ENCODE results near the gene KIAA0232.
A peak's percentile ranks its signal among the peaks of the same experiment; 100 is the strongest.

KIAA0232 gene

DNA sequence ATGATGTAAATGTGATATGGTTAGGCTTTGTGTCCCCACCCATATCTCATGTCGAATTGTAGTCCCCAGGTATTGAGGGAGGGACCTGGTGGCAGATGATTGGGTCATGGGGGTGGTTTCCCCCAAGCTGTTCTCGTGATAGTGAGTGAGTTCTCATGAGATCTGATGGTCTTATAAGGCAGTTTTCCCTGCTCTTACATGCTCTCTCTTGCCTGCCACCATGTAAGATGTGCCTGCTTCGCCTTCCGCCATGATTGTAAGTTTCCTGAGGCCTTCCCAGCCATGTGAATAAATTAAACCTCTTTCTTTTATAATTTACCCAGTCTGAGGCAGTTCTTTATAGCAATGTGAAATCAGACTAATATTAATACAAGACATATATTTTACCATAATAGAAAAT is 42.6 kb upstream of the KIAA0232 start:
- TF ChIP-seq TAF1 (IDR thresholded peaks at IDR 0.05; ENCODE audit: low read depth) (no peak), ZBTB7A (IDR thresholded peaks at IDR 0.05; ENCODE audit: low read depth) (no peak)

DNA sequence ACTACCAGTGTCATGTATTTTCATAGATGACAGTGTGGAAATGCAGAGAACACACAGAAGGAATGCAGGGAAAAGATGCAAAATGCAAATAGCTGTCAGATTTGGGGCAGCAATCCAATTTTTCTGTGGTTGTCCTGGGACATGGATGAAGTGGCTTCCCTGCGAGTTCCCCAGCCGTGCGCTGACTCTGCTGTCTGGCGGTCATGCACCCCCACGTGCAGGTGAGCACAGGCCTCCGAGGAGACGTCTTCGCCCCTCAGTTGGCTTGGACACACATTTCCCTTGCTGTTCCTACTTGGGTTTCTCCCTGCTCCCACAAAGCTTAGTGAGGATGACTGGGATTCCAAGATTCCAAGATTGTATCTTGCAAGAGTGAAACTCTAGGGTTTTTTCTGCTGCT is 42.2 kb upstream of the KIAA0232 start:
- TF ChIP-seq RAD21 (IDR thresholded peaks at IDR 0.05; ENCODE audit: low read depth) (no peak), FOXM1 (IDR thresholded peaks at IDR 0.05; ENCODE audit: borderline replicate concordance, low read depth) (no peak), EGR1 (IDR thresholded peaks at IDR 0.05) (no peak), TAF1 (IDR thresholded peaks at IDR 0.05; ENCODE audit: low read depth) (no peak)
- TF ChIP-seq, protein P1, sequence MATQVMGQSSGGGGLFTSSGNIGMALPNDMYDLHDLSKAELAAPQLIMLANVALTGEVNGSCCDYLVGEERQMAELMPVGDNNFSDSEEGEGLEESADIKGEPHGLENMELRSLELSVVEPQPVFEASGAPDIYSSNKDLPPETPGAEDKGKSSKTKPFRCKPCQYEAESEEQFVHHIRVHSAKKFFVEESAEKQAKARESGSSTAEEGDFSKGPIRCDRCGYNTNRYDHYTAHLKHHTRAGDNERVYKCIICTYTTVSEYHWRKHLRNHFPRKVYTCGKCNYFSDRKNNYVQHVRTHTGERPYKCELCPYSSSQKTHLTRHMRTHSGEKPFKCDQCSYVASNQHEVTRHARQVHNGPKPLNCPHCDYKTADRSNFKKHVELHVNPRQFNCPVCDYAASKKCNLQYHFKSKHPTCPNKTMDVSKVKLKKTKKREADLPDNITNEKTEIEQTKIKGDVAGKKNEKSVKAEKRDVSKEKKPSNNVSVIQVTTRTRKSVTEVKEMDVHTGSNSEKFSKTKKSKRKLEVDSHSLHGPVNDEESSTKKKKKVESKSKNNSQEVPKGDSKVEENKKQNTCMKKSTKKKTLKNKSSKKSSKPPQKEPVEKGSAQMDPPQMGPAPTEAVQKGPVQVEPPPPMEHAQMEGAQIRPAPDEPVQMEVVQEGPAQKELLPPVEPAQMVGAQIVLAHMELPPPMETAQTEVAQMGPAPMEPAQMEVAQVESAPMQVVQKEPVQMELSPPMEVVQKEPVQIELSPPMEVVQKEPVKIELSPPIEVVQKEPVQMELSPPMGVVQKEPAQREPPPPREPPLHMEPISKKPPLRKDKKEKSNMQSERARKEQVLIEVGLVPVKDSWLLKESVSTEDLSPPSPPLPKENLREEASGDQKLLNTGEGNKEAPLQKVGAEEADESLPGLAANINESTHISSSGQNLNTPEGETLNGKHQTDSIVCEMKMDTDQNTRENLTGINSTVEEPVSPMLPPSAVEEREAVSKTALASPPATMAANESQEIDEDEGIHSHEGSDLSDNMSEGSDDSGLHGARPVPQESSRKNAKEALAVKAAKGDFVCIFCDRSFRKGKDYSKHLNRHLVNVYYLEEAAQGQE (IDR thresholded peaks at IDR 0.05; ENCODE audit: low read depth), result no peak
- TF ChIP-seq, protein P2, sequence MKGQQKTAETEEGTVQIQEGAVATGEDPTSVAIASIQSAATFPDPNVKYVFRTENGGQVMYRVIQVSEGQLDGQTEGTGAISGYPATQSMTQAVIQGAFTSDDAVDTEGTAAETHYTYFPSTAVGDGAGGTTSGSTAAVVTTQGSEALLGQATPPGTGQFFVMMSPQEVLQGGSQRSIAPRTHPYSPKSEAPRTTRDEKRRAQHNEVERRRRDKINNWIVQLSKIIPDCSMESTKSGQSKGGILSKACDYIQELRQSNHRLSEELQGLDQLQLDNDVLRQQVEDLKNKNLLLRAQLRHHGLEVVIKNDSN (IDR thresholded peaks at IDR 0.05), result no peak
- TF ChIP-seq, protein P3, sequence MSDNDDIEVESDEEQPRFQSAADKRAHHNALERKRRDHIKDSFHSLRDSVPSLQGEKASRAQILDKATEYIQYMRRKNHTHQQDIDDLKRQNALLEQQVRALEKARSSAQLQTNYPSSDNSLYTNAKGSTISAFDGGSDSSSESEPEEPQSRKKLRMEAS (IDR thresholded peaks at IDR 0.05), result no peak

DNA sequence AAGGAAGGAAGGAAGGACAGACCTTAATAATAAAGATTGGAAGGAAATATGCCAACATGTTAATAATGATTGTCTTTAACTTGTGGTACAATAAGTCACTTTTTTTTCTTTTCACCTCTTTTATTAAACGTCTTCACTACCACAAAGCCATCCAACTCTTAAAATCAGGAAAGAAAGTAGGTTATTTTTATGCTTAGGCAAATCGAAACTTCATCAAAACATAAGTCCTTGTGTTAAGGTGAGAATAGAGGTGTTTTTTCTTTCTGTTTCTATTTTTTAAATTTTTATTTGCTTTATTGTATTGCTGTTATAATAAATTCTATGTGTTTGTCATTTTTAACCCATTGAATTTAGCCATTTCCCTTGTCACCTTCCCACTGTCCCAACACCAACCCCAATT is 40.0 kb upstream of the KIAA0232 start:
- TF ChIP-seq, protein P3 (IDR thresholded peaks at IDR 0.05), result no peak
- TF ChIP-seq RAD21 (IDR thresholded peaks at IDR 0.05; ENCODE audit: low read depth) (no peak), NFIC (IDR thresholded peaks at IDR 0.05) (no peak), FOXM1 (IDR thresholded peaks at IDR 0.05; ENCODE audit: borderline replicate concordance, low read depth) (no peak), CREB1 (IDR thresholded peaks at IDR 0.05; ENCODE audit: low read depth) (no peak), CEBPB (IDR thresholded peaks at IDR 0.05) (no peak), TCF12 (IDR thresholded peaks at IDR 0.05; ENCODE audit: low read depth) (no peak), TEAD4 (IDR thresholded peaks at IDR 0.05) (no peak), TAF1 (IDR thresholded peaks at IDR 0.05; ENCODE audit: low read depth) (no peak), EGR1 (IDR thresholded peaks at IDR 0.05) (no peak), EP300 (IDR thresholded peaks at IDR 0.05; ENCODE audit: borderline replicate concordance) (no peak), ZBTB7A (IDR thresholded peaks at IDR 0.05; ENCODE audit: low read depth) (no peak), YY1 (IDR thresholded peaks at IDR 0.05; ENCODE audit: low read depth) (no peak)
- TF ChIP-seq, protein P2 (IDR thresholded peaks at IDR 0.05), result no peak
- TF ChIP-seq, protein P1 (IDR thresholded peaks at IDR 0.05; ENCODE audit: low read depth), result no peak

DNA sequence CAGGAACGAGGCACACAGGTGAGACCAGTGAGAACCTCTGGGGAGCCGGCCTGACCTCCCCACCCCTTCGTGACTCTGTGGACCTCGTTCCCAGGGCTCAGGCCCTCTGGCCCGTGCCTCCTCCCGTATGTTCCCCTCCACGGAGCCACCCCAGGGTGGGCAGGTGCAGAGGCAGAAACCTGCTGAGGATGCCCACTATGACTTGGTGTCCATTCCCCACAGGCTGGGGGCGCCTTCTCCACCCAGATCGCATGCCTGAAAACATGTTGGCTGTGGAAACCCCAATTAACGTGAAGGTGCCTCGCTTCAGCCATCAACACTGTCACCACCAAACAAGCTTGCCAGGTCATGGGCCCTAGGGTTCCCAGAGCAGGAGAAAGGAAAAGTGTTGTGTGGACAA is 39.5 kb upstream of the KIAA0232 start:
- TF ChIP-seq NFIC (IDR thresholded peaks at IDR 0.05) (no peak), FOXM1 (IDR thresholded peaks at IDR 0.05; ENCODE audit: borderline replicate concordance, low read depth) (no peak), CEBPB (IDR thresholded peaks at IDR 0.05) (no peak)
- TF ChIP-seq, protein P3 (IDR thresholded peaks at IDR 0.05), result no peak
- TF ChIP-seq, protein P1 (IDR thresholded peaks at IDR 0.05; ENCODE audit: low read depth), result no peak

DNA sequence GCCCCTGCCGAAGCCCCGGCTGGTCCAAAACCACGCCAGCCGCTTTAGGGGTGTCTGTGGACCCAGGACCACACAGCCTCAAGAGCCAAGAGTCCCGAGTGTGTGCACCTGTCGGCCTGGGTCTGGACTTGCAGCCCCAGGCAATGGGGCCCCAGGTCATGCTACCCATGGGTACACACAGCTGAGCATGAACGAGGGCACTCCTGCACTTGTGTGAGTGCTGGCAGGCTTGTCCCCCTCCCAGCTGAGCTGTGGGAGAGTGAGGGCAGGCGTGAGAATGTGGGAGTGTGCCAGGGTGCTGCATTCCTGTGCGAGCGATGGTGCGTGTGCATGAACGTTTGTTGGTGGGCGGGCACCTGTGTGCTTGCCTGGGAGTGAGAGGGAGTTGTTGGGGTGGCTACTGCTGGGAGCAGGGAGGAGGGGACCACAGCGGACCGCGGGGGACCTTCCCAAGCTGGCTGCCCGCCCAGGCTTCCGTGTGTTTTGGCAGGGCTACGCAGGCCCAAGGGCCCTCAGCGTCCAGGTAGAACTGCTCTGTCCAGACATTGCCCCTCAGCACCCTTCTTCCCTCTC is 35.7 kb upstream of the KIAA0232 start:
- no peak for TF ChIP-seq TAF1 (IDR thresholded peaks at IDR 0.05; ENCODE audit: low read depth)
- TF ChIP-seq, protein P3 (IDR thresholded peaks at IDR 0.05), result peak; percentile 61
- TF ChIP-seq YY1 (IDR thresholded peaks at IDR 0.05; ENCODE audit: low read depth), result no peak
- peak; percentile 23; the same call in 1 of the 2 replicates for TF ChIP-seq EGR1 (IDR thresholded peaks at IDR 0.05)
- TF ChIP-seq TCF12 (IDR thresholded peaks at IDR 0.05; ENCODE audit: low read depth), result peak; percentile 71; the same call in 1 of the 2 replicates
- TF ChIP-seq, protein P2 (IDR thresholded peaks at IDR 0.05), result 0 out of 2 replicates have a peak, but pooled peaks have one; percentile 15
- TF ChIP-seq EP300 (IDR thresholded peaks at IDR 0.05; ENCODE audit: borderline replicate concordance), result peak; percentile 46; the same call in 1 of the 2 replicates
- TF ChIP-seq, protein P1 (IDR thresholded peaks at IDR 0.05; ENCODE audit: low read depth), result no peak
- peak; percentile 38; the same call in 1 of the 2 replicates for TF ChIP-seq CEBPB (IDR thresholded peaks at IDR 0.05)
- peak; percentile 94 for TF ChIP-seq TEAD4 (IDR thresholded peaks at IDR 0.05)
- TF ChIP-seq RAD21 (IDR thresholded peaks at IDR 0.05; ENCODE audit: low read depth), result no peak; the same call in 1 of the 2 replicates
- no peak for TF ChIP-seq CREB1 (IDR thresholded peaks at IDR 0.05; ENCODE audit: low read depth)
- peak; percentile 96 for TF ChIP-seq NFIC (IDR thresholded peaks at IDR 0.05)
- TF ChIP-seq FOXM1 (IDR thresholded peaks at IDR 0.05; ENCODE audit: borderline replicate concordance, low read depth), result no peak
- 0 out of 2 replicates have a peak, but pooled peaks have one; percentile 25 for TF ChIP-seq ZBTB7A (IDR thresholded peaks at IDR 0.05; ENCODE audit: low read depth)
